GM19035 (cell line): Measurements from ENCODE around the gene CAMK2B.

ENCODE experiments used
- ATAC-seq: cut with Tn5 transposase; IDR thresholded peaks from one replicate; pipeline ENCODE4 v1.9.1; 2021; ENCODE audit not compliant: unreplicated experiment

Gene CAMK2B

GRCh38 chr7:44232901-44233715 is 92.3 kb downstream of the CAMK2B start:
- ATAC-seq, result no peak

DNA sequence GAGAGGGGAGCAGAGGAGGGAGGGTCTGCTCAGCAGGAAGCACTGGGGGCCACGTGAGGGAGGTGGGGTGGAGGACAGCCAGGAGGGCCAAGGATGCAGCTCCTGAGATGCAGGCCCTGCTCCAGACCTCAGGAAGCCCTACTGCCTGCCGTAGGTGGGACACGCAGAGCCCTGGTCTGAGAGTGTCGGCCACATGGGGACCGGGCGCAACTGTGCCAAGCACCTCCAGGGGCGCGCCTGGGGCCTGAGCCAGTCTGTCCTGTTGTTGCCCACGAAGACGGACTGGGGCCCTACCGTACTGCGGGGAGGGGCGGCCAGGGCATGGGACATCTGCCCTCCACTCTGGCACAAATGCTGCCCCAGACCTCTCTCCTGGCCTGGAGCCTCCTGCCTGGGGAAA is 93.0 kb downstream of the CAMK2B start:
- no peak for ATAC-seq

DNA sequence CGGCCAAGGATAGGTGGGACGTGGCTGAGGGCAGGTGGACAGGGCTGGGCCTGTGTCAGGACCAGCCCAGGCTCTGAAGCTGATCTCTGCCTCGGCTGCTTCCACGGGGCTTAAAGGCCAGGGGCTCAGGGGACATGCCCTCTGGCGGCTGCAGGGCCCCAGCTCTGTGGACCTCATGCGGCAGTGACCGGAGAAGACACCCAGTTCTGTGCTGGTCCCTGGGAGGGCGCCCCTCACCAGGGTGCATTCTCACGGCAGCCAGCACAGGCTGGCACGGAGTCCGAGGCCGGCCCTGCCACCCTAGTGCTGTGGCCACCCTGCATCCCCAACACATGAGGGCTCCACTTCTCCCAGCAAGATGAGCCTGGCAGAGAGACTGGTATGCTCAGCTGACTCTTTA is 94.3 kb downstream of the CAMK2B start:
- no peak for ATAC-seq

DNA sequence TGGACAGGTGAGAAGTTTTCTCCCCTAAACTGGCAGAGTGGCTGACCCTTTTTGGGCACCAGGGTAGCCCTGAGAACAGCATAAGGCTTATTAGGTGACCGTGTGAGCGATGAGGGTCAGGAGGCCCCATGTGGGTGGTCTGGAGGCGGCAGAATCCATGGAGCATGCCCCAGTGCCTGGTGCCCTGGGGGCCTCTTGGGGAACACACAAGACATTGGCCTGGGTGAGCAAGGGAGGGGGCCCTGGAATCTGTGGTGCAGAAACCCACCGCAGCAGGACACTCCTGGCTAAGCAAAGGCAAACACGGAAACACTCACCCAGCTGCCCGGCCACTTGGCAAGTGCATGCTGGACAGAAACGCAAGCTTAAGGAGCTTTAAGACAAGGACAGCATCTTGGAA is 95.1 kb downstream of the CAMK2B start:
- ATAC-seq, result no peak

DNA sequence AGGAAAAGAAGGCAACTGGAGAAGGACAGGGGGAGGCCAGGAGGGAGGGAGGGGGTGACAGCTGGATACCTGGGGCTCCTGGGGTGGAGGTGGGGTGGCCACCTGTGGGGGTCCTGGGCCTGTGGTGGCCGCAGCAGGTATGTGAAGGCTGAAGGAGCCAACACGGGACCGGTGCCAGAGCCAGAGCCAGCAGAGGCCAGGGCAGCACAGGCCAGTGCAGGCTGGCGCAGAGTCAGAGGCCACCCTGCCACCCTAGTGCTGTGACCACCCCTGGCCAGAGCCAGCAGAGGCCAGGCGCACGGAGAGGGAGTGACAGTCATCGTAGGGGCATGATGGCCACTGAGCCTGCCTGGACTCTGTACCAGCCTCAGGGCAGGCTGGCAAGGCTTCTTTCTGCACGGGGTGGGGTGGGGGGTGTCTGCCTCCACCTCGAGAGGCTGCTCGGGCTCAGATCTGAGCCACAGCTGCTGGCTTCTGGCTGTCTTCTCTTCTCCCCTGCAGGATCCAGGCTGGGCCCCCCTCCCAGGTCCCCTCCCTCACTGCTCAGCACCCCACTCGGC is 95.8 kb downstream of the CAMK2B start:
- no peak for ATAC-seq

DNA sequence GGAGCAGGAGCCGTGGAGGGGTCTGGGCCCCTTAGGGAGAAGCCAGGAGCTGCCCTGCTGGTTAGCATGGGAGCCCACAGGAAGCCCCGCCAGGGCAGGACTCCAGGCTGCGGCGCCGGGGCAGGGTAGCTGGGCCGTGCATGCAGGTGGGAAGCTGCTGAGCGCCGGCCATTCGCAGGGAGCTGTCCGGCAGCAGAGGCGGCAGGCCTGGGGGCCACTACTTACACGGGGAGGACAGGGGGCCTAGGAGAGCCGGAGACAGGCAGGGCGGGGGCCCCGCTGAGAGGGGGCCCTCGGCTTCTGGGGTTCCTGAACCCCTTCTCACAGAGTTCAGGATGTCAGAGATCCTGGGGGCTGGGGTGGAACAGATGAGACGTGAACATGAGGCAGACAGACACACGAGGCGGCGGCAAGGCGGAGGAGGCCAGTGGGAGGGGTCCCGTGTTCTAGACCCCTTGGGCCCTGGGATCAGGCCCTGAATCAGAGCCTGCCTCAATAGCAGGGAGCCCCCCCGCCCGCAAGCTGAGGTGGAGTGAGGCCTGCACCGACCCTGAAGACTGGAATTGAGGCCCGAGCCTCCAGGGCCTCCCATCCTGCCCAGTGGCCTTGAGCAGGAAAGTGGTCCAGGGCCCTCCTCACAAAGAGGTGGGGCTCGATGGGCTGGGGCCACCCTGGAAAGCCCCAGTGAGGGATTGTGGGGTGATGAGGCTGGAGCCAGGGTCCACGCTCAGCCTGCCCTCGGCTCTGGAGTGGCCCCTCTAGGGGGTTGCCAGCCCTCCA is 96.6 kb downstream of the CAMK2B start:
- ATAC-seq, result no peak

DNA sequence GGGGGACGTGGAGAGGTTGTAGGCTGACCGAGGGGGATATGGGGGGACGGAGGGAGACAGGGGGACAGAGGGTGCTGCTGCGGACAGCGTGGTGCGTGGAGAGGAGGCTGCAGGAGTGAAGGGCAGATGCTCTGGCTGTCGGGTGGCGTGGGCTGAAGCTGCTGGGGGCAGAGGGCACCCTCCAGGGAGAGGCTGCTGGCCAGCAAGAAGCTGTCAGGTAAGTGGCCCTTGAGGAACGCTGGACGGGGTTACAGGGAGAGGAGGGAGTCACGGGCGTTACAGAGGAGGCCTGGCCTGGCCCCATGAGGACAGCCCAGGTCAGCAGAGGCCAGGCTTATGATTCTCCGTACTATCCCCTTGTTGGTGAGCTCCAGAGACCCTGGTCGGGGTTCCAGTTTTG is 97.5 kb downstream of the CAMK2B start:
- ATAC-seq, result no peak

- ATAC-seq, result no peak
Observed at GRCh38 chr7:44226396-44226753, 99.0 kb downstream of the CAMK2B start.

DNA sequence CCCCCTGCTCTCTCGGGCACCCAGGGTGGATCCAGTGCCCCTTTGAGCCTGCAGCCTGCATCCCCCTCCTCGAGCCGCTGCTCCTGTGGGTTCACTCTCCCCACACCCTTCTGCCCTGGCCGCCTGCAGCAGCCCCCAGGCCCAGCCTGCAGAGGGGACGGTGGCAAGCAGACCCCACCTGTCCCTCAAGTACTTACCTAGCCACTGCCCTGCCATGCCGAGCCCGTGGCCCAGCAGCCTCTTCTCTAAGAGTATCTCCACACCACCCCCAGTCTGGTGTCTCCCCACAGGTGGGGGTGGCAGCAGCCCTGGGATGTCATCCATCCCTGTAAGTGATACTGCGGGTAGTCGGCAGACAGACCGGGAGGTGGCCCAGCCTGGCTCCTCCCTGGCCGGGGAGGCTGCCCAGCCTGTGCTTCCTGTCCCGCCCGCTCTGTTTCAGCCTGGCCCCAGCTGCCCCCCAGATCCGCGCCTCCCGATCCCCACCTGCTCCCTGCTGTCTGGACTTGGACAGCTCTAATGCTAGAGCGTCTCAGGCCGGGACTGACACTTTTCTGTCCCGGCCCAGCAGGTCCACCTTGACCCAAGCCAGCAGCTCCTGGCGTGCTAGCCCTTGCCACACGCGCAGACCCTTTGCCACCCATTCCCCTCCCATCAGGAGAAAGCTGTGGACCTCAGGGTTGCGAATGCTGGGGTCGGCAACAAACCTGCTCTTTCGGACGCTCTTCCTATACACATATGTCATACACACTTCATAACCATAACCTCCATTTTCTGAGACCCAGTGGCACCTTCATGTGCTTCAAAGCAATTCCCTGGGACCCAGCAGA is 99.6 kb downstream of the CAMK2B start:
- no peak for ATAC-seq

- ATAC-seq, result no peak
Observed at GRCh38 chr7:44224974-44225565, 100.3 kb downstream of the CAMK2B start.

GRCh38 chr7:44224080-44224973 is 101.1 kb downstream of the CAMK2B start:
- no peak for ATAC-seq

DNA sequence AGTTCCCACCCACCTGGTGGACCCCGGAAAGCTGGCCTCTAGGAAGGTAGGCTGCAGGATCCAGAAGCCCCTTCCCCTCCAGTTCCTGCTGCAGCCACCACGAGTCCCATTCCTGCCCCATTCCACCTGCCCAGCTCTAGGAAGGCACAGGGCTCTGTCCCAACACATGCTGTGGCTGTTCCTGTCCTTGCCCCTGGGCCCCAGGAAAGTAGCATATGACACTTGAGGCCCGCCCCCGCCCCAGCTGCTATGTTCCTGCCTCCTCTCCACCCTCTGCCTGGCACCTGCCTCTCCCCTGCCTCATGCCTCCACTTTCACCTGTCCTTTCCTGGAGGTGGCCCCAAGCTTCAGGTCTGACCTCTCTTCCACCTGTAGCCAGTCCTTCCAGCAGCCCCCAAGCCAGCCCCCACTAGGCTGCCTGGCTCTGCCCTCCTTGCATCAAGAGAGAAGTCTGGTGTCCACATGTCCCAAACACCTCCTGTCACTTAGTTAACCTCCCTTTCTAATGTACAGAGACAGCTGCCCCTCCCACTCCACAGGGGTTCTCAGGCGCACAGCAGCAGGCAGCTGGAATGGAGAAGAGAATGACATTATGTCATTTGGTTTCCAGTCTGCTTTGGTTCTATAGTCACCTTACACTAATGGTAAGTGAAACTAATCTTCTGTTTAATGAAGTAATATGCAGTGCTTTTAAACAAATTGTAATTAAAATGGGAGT is 101.9 kb downstream of the CAMK2B start:
- no peak for ATAC-seq

- no peak for ATAC-seq
Observed at GRCh38 chr7:44222776-44223261, 102.6 kb downstream of the CAMK2B start.

GRCh38 chr7:44222074-44222473 is 103.3 kb downstream of the CAMK2B start:
- no peak for ATAC-seq

- no peak for ATAC-seq
Observed at GRCh38 chr7:44221231-44221791, 104.1 kb downstream of the CAMK2B start.

- ATAC-seq, result no peak
Observed at GRCh38 chr7:44220358-44221112, 104.9 kb downstream of the CAMK2B start.

- ATAC-seq, result no peak
Observed at GRCh38 chr7:44220046-44220357, 105.4 kb downstream of the CAMK2B start.

GRCh38 chr7:44219371-44220045 is 105.9 kb downstream of the CAMK2B start:
- ATAC-seq, result no peak
